Activated effector memory CD4-positive, alpha-beta T cell treated with anti-CD3 and anti-CD28 coated beads, Interleukin-2, amount 50 U/mL, for 16 hours (primary cell): Measurements from ENCODE around the gene CEP76.
"Not testable (repeated sequence)": the region's sequence is repeated elsewhere in the genome, so short reads cannot be mapped to it uniquely, and the experiment has no call there.

Experiments
- DNase-seq: peaks from one replicate; pipeline ENCODE4 v3.0.0-alpha.2; 2020

The CEP76 gene

DNA sequence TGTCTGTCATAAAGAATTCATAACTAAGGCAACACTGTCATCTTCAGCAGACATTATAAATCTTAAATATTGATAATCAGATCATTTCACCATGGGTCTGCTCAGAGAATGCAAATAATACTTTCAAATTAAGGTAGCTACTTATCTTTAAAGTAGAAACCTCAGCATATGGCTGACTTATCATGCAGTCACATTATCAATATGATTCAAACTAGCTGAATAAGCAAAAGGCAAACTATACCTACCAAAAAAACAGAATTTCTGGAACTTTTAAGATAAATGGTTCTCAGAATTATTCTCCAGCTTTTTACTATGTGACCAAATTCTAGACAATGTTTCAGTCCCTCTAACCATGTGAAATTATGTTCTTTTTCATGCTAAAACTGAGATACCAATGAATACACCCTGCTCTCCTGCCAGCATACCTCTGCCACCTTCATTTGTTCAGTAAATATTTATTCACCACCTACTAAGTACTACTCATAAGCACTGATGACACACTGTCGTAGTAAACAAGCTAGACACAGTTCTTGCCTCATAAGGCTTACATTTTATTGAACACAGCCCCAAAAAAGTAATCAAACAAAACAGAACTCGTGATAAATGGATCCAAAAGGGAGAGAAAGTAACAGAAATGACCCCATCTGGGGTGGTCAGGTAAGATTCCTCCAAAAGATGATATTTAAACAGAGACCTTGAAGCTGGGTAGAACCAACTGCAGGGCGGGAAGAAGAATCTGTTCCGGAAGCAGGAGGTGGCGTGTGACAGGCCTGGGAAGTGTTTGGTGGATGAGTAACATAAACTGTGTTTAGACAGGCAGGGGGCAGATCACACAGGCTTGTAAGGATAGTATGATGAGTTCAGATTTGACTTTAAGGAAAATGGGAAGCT is 62.3 kb downstream of the CEP76 start:
- DNase-seq, result no peak

DNA sequence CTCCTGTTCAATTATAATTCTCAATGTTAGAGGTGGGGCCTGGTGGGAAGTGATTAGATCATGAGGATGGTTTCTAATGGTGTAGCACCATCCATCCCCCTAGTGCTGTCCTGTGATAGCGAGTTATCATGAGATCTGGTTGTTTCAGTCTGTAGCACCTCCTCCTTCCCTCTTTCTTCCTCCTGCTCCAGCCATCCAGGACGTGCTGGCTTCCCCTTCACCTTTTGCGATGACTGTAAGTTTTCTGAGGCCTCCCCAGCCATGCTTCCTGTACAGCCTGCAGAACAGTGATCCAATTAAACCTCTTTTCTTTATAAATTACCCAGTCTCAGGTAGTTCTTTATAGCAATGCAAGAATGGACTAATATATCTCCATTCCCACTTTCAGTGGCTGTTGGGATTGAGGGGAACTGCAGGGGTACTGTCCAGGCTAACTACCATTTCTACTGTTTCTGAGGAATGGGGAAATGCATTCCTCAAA is 63.8 kb downstream of the CEP76 start:
- DNase-seq, result no peak

GRCh38 chr18:12637901-12638643 is 64.5 kb downstream of the CEP76 start:
- DNase-seq, result no peak

GRCh38 chr18:12637393-12637792 is 65.1 kb downstream of the CEP76 start:
- no peak for DNase-seq

DNA sequence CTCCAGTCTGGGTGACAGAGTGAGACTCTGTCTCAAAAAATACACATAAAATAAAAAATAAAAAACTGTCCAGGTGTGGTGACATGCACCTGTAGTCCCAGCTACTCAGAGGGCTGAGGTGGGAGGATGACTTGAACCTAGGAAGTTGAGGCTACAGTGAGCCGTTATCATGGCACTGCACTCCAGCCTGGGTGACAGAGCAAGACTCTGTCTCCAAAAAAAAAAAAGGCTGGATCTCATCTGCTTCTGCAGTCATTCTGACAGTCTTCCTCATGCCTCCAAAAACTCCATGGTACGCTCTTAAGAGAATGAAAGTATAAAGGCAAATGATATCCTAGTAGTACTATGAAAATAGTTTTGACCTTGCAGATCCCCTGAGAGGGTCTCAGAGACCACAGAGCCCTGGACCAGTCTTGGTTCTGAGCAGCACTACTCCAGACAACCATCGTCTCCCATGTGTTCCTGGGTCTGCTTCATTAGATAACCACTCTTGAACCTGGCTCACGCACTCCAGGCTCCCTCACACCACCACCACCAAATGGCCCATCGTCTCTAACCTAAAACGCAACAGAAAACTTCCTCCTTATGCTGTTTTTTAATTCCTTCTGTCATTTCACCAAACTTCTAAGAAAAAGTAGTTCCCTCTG is 70.6 kb downstream of the CEP76 start:
- no peak for DNase-seq

- no peak for DNase-seq
These were observed 72.4 kb downstream of the CEP76 start for GRCh38 chr18:12630136-12630535.

DNA sequence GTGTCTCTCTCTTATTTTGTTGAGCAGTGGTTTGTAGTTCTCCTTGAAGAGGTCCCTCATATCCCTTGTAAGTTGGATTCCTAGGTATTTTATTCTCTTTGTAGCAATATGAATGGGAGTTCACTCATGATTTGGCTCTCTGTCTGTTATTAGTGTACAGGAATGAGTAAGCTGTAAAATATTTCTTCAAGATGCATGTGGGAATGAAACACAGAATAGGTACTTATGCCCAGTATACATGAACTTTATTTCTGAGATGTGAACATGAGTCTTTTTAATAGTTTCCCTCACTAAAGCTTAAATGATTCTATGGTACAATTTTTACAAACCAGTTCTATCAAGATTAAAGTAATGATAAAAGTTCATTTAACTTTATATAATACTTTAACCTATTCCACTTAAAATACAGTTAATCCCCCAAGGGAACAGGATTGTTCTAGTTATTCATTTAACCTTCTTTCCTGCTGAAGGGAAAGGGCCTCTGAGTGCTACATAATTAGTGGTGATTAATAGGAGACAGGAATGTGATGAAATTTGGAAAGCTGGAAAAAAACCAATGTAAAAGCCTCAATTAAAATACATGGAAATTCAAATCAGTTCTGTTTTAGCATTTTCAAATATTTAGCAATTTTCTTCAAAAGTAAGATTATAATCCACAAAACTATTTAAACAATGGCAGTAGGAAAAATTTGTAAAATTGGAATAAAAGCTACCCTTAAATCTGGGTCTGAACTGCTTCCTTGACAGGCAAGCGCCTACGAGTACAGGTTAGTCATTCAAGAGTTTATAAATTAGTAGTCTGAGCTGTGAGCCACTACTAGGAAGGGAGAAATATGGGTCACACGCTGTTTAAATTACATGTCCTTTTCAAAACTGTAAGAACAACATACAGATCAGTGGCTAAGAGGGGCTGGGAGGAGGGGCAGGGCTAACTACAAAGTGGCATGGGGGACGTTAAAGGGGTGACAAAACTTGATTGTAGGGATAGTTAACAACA is 73.5 kb downstream of the CEP76 start:
- DNase-seq, result no peak

- not testable (repeated sequence) for DNase-seq
These were observed 75.3 kb downstream of the CEP76 start for GRCh38 chr18:12627199-12627598.

DNA sequence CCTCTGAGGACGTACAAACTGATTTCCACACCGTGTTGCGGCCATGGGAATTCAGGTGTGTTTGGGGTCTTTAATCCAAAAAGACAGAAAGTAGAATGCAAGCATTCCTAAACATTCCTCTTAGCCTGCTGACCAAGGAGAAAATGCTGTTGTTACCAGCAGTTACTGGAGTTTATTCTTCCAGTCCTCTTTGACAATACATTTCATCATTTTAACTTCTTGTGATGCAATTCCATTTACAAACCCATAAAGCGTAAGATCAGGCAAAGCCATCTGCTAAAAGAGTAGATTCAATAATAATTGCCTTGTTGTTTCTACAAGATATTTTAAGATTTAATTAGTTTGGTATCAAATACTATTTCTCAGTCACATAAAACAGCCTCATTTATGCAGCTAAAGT is 77.3 kb downstream of the CEP76 start:
- DNase-seq, result no peak
